GM06990 (cell line): ENCODE measurements around the gene VIT.

Source experiments
- DNase-seq: peaks from one replicate; pipeline ENCODE4 v3.0.0-alpha.2; 2011; ENCODE audit not compliant: insufficient read length; ENCODE audit errors: extremely low read depth
- H3K27me3 ChIP-seq: replicated peaks from 2 replicates; pipeline ENCODE4 v1.6.0; 2011; ENCODE audit warnings: low read length; ENCODE audit not compliant: control insufficient read depth, insufficient read depth
- H3K36me3 ChIP-seq: 2 replicates; pipeline ENCODE4 v1.5.1; 2011; ENCODE audit warnings: low read length; ENCODE audit not compliant: control insufficient read depth, insufficient read depth
- H3K4me3 ChIP-seq: replicated peaks from 2 replicates; pipeline ENCODE4 v1.5.1; 2011; ENCODE audit warnings: low read depth, mild to moderate bottlenecking, control low read depth, low read length
- CTCF ChIP-seq: IDR thresholded peaks from 2 replicates; pipeline ENCODE4 v1.5.1; 2011; ENCODE audit warnings: low read length, control low read depth, mild to moderate bottlenecking, inconsistent platforms; ENCODE audit not compliant: insufficient read depth, poor library complexity, severe bottlenecking

VIT gene

DNA sequence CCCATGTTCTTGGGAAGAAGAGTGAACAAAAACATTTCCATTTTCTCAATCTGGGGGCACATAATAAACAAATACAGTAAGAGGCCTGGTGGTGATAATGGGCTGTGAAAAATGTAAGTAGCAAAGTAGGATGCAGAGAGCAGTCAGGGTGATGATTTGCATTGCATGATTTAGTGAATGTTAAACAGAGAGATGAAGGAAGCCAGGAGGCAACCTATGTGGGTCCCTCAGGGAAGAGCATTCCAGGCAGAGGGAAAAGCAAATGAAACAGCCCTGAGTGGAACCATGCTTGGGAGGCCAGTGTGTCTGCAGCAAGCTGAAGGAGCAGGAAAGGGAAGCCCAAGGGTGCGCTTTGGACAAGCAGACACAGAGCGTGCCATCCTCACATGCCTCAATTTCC is 5.4 kb downstream of the VIT start:
- Histone ChIP-seq H3K27me3 (no peaks in the 10 kb centered on the region), H3K36me3 (no peaks in the 10 kb centered on the region), H3K4me3 (no peak overlapping the region)
- no peak for TF ChIP-seq CTCF
- DNase-seq = no peak

- Histone ChIP-seq H3K4me3 (no peak overlapping the region), H3K27me3 (no peaks in the 10 kb centered on the region), H3K36me3 (no peaks in the 10 kb centered on the region)
- no peak for DNase-seq
- no peak for TF ChIP-seq CTCF
Observed at GRCh38 chr2:36702781-36703180, 6.3 kb downstream of the VIT start.

DNA sequence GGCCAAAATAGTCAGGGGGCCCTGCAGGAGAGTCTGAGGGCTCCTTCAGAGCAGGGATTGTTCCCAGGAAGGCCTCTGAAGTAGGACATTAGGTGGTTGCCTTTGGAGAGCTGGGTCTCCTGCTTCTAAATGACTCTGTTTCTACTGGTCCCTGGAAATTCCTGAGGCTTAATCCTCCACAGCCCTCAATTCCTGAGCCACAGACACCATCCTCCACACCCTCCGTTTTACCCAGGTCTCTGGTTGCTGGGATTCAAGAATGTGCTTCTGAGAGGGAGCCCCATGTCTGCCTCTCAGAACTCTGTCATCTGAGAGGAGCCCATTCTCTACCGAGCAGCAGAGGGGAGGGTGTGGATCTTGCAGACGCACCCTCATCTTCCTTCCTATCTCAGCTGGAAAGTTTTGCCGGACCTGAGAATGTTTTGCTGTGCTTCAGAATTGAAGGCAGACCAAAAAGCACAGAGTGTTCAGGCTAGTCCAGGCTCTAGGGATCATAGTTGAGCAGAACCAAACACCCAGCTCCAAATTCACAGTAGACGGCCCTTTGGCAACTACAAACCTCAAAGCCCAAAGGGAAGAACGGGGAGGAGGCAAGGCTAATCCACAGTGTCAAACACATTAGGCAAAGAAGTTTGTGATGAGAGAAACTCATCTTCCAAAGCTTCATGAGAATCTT is 8.1 kb downstream of the VIT start:
- H3K4me3 ChIP-seq = no peak overlapping the region
- DNase-seq = no peak
- no peak for TF ChIP-seq CTCF
- H3K27me3 ChIP-seq = no peaks in the 10 kb centered on the region
- no peaks in the 10 kb centered on the region for H3K36me3 ChIP-seq

GRCh38 chr2:36705326-36706020 is 9.0 kb downstream of the VIT start:
- no peak for TF ChIP-seq CTCF

DNA sequence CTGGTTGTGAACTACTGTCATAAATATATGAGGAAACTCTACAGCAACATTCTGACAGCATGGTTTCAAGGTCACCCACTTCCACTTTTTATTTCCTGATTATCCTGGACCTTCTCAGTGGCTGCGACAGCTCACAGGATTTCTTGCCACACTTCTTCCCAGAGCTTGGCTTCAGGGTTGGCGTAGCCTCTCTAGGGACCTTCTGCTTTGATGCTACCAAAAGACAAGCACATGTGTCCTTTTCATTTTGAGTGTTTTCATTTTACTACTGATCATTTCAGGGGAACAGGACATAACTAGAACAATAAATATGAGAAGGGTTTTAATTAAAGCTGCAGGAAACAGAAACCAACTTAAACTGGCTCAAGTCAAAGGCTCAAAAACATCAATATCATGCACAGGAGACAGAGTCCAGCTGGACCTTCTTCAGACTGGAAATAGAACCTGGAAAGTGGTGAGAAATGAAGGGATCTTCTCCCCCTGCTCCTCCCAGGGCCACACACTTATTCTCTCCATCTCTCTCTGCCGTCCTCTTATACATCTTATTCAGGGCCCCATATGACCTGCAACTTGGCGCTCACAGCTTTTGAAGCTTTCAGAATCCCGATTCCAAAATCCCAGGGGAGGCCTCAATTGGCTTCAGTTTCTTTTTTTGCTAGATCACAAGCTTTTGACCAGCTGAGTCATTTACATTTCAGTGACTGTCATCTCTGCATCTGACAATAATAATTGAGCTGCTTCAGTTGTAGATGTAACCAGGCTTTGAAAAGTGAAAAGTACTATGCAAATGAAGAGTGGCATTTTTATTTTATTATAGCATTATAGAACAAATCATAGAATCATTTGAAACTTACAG is 9.7 kb downstream of the VIT start:
- TF ChIP-seq CTCF = no peak
- H3K36me3 ChIP-seq = no peaks in the 10 kb centered on the region
- no peaks in the 10 kb centered on the region for H3K27me3 ChIP-seq
- no peak for DNase-seq
- no peak overlapping the region for H3K4me3 ChIP-seq

More at GRCh38 chr2:36705326-36706020, 9.0 kb downstream of the VIT start:
- H3K27me3 ChIP-seq = no peaks in the 10 kb centered on the region
- no peak overlapping the region for H3K4me3 ChIP-seq
- DNase-seq = no peak
- no peaks in the 10 kb centered on the region for H3K36me3 ChIP-seq
